ENCODE measurements around the gene RXFP3.

- TF ChIP-seq CTCF (IDR thresholded peaks at IDR 0.05; ENCODE audit: borderline replicate concordance, extremely low read depth, low read length, poor library complexity, severe bottlenecking) (no peak), EZH2 (IDR thresholded peaks at IDR 0.05; ENCODE audit: borderline replicate concordance, low read depth, low read length, severe bottlenecking) (no peak)
Measured at GRCh38 chr5:33891788-33892619, 44.2 kb upstream of the RXFP3 start, which contains the start of gene ADAMTS12.
